Activated naive CD8-positive, alpha-beta T cell treated with anti-CD3 and anti-CD28 coated beads, Interleukin-2, amount 50 U/mL, for 24 hours (primary cell): ENCODE results near the gene ITM2B.
"Not testable (repeated sequence)": the region's sequence is repeated elsewhere in the genome, so short reads cannot be mapped to it uniquely, and the experiment has no call there.

Experiments
- ATAC-seq: fragments of 150-1000 bp; cut with Tn5 transposase; one replicate; pipeline ENCODE4 v1.10.0; 2021
- DNase-seq: peaks from one replicate; pipeline ENCODE4 v3.0.0; 2021
- H3K27ac Mint-ChIP-seq: one replicate; pipeline ENCODE4 v1.8.0; 2021; ENCODE audit warnings: mild to moderate bottlenecking, mixed read lengths
- H3K27me3 Mint-ChIP-seq: one replicate; pipeline ENCODE4 v1.8.0; 2021; ENCODE audit warnings: mixed read lengths
- H3K36me3 Mint-ChIP-seq: one replicate; pipeline ENCODE4 v1.8.0; 2021; ENCODE audit warnings: low read depth, mixed read lengths
- H3K4me1 Mint-ChIP-seq: one replicate; pipeline ENCODE4 v1.8.0; 2021; ENCODE audit warnings: mixed read lengths
- H3K4me3 Mint-ChIP-seq: one replicate; pipeline ENCODE4 v1.8.0; 2021; ENCODE audit warnings: mild to moderate bottlenecking, moderate library complexity, mixed read lengths
- H3K9me3 Mint-ChIP-seq: one replicate; pipeline ENCODE4 v1.8.0; 2021; ENCODE audit warnings: mixed read lengths

The ITM2B gene

DNA sequence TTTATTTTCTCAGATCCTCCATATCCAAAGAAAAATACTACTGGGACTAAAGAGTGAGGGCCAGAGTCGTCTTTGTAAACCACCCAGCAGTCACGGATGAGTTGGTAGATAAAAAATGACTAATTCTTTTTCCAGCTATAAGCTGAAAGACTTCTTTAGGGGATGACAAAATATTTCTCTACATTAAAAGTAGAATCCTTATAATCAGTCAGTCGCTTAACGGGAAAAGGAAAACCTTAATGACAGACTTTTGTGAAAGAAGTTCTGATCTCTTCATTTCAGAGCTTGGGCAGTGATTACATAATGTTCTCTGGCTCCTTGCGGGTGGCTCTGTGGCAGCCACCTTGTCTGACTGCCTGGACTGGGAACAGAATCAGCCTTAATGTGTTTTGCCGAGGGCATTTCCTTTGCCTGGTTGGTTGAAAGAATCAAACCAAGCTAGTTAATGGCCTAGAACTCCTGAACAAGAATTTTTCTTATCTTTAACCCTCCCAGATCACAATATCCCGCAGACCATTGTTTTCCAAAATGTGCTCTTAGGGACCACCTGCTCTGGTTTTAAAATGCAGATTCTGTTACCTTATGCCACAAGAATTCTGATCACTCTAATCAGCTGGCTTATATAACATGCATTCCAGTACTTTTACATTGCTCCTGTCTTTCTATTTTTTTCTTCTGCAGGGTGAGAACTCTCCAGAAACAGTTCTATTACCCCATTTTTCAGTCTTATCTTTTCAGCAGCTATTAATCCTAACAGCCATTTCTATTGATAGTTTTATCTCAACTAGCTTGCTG is 2.5 kb downstream of the ITM2B start:
- Mint-ChIP-seq H3K36me3 (no peaks in the 10 kb centered on the region), H3K4me1 (peaks cover 69% of the 10 kb centered on the region), H3K9me3 (no peaks in the 10 kb centered on the region), H3K27ac (peak overlapping the region; percentile 82), H3K4me3 (peak overlapping the region; percentile 89), H3K27me3 (no peaks in the 10 kb centered on the region)
- DNase-seq (no peak), ATAC-seq (peak; percentile 2)

- DNase-seq (no peak), ATAC-seq (no peak)
- Mint-ChIP-seq H3K9me3 (no peaks in the 10 kb centered on the region), H3K36me3 (no peaks in the 10 kb centered on the region), H3K27me3 (no peaks in the 10 kb centered on the region), H3K4me3 (peak overlapping the region; percentile 89), H3K4me1 (peaks cover 70% of the 10 kb centered on the region), H3K27ac (peak overlapping the region; percentile 32)
Observed at GRCh38 chr13:48236528-48237353, 3.7 kb downstream of the ITM2B start.

- H3K4me3 Mint-ChIP-seq, H3K36me3 Mint-ChIP-seq, H3K27me3 Mint-ChIP-seq, ATAC-seq, H3K27ac Mint-ChIP-seq, H3K9me3 Mint-ChIP-seq, DNase-seq: not testable (repeated sequence)
- peaks cover 81% of the 10 kb centered on the region for H3K4me1 Mint-ChIP-seq
Observed at GRCh38 chr13:48239369-48239768, 6.4 kb downstream of the ITM2B start.

- peaks cover 75% of the 10 kb centered on the region for H3K4me1 Mint-ChIP-seq
- H3K27me3 Mint-ChIP-seq = no peaks in the 10 kb centered on the region
- H3K9me3 Mint-ChIP-seq = no peaks in the 10 kb centered on the region
- H3K36me3 Mint-ChIP-seq = no peaks in the 10 kb centered on the region
- ATAC-seq (no peak), DNase-seq (no peak)
- H3K27ac Mint-ChIP-seq = no peak overlapping the region
- H3K4me3 Mint-ChIP-seq = peak overlapping the region; percentile 38
Observed at GRCh38 chr13:48241651-48242050, 8.6 kb downstream of the ITM2B start.

DNA sequence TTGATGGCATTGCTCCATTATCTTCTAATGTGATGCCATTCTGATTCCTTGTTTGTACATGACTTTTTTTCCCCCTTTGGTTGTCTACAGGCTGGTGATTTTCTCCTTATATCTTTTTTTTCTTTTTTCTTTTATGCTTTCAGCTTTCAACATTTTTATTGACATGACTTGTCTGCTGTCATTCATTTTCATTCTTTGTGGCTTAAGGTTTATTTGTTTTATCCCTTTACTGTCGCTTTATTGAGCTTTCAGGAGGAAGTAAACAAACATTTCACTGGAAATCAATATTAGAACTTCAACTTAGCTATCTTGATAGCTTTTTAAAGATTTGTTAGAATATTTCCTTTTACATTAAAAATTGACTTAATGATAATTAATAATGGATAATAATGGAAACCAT is 9.7 kb downstream of the ITM2B start:
- H3K27me3 Mint-ChIP-seq = no peaks in the 10 kb centered on the region
- no peak for DNase-seq
- no peaks in the 10 kb centered on the region for H3K9me3 Mint-ChIP-seq
- no peak overlapping the region for H3K4me3 Mint-ChIP-seq
- peaks cover 67% of the 10 kb centered on the region for H3K4me1 Mint-ChIP-seq
- no peak for ATAC-seq
- H3K27ac Mint-ChIP-seq = peak overlapping the region; percentile 65
- H3K36me3 Mint-ChIP-seq = no peaks in the 10 kb centered on the region

DNA sequence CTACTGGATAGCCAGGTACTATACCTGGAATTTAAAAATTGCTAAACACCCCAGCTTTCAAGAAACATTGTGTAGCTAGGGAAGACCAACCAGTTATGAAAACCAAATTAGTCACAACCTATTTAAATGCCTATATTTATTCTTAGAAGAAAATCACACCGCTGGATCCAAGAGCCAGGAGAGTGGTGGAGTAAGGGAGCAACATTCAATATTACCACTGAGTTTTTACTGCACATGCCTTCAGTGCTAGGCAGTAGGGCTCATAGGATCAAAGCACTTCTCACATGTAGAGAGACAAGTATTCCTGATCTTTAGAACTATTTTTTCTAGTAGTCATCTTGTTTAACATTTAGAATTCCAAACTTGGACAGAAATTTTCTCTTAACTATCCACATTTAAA is 11.2 kb downstream of the ITM2B start:
- no peak for ATAC-seq
- Mint-ChIP-seq H3K4me3 (no peak overlapping the region), H3K27ac (no peak overlapping the region), H3K9me3 (no peaks in the 10 kb centered on the region), H3K27me3 (no peaks in the 10 kb centered on the region), H3K4me1 (peaks cover 66% of the 10 kb centered on the region), H3K36me3 (peaks cover 3% of the 10 kb centered on the region)
- DNase-seq = no peak

DNA sequence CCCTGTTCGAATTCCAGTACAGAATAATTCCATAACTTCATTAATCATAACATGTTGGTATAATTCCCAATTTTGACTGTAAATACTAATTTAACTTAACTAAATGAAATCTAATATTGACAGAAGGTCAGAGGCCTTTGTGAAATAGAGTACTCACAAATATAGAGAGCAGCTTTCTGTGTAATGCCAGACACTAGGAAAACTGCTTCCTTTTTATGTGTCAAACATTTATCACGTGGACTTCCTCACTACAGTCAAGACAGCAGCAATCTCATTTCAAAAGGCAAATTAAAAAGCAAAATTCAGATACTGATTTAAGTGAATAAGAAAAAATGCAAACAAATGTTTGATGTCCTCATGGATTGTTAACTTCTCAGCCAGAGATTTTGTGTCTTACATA is 13.1 kb downstream of the ITM2B start:
- Mint-ChIP-seq H3K4me1 (peaks cover 70% of the 10 kb centered on the region), H3K9me3 (no peaks in the 10 kb centered on the region), H3K4me3 (no peak overlapping the region), H3K36me3 (peaks cover 9% of the 10 kb centered on the region), H3K27me3 (no peaks in the 10 kb centered on the region), H3K27ac (peak overlapping the region; percentile 42)
- DNase-seq (no peak), ATAC-seq (no peak)

- DNase-seq (no peak), ATAC-seq (peak; percentile 92)
- Mint-ChIP-seq H3K27ac (peak overlapping the region; percentile 73), H3K9me3 (no peaks in the 10 kb centered on the region), H3K27me3 (no peaks in the 10 kb centered on the region), H3K36me3 (peaks cover 18% of the 10 kb centered on the region), H3K4me3 (no peak overlapping the region), H3K4me1 (peaks cover 69% of the 10 kb centered on the region)
Observed at GRCh38 chr13:48249018-48249417, 16.0 kb downstream of the ITM2B start.

DNA sequence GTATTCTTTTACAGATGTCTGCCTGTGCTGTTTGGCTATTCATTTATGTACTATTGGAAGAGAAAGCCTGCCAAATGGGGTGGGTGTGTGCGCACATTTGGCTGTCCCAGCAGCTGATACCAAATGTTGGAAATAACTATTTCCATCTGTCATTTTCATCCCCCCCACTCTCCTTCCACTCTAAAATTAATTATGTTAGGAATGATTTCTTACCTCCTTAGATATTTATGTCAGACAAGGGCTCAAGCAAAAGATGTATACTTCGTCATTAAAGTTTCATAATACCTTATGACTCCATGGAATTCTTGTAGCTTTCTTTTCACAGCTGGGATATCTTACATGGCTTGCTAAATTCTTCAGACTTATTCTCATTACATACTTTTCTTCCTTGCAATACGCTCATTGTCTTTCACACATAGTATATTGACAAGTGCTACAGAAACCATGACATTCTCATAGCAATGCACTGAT is 18.6 kb downstream of the ITM2B start:
- H3K4me1 Mint-ChIP-seq = peaks cover 70% of the 10 kb centered on the region
- no peak overlapping the region for H3K27ac Mint-ChIP-seq
- no peak for DNase-seq
- ATAC-seq = no peak
- H3K36me3 Mint-ChIP-seq = peaks cover 39% of the 10 kb centered on the region
- no peaks in the 10 kb centered on the region for H3K9me3 Mint-ChIP-seq
- H3K4me3 Mint-ChIP-seq = no peak overlapping the region
- no peaks in the 10 kb centered on the region for H3K27me3 Mint-ChIP-seq

DNA sequence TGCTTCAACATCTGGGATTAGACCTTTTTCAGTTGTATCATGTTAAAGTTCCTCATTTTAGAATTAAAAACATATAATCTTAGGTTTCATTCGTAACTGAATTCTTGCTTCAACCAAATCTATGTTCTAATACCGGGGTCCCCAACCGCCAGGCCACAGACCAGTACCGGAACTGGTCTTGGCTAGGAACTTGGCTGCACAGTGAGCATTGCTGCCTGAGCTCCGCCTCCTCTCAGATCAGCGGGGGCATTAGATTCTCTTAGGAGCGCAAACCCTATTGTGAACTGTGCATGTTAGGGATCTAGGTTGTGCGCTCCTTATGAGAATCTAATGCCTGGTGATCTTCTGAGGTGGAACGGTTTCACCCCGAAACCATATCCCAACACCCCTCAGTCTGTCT is 19.2 kb downstream of the ITM2B start:
- no peak overlapping the region for H3K4me3 Mint-ChIP-seq
- H3K9me3 Mint-ChIP-seq = no peaks in the 10 kb centered on the region
- ATAC-seq = no peak
- no peaks in the 10 kb centered on the region for H3K27me3 Mint-ChIP-seq
- H3K4me1 Mint-ChIP-seq = peaks cover 72% of the 10 kb centered on the region
- H3K36me3 Mint-ChIP-seq = peaks cover 40% of the 10 kb centered on the region
- H3K27ac Mint-ChIP-seq = no peak overlapping the region
- no peak for DNase-seq

GRCh38 chr13:48253849-48254248 is 20.8 kb downstream of the ITM2B start:
- Mint-ChIP-seq H3K36me3 (peaks cover 50% of the 10 kb centered on the region), H3K27ac (no peak overlapping the region), H3K4me3 (no peak overlapping the region), H3K4me1 (peaks cover 72% of the 10 kb centered on the region), H3K27me3 (no peaks in the 10 kb centered on the region), H3K9me3 (no peaks in the 10 kb centered on the region)
- DNase-seq (no peak), ATAC-seq (no peak)

GRCh38 chr13:48255090-48255489 is 22.1 kb downstream of the ITM2B start:
- Mint-ChIP-seq H3K27ac (no peak overlapping the region), H3K9me3 (no peaks in the 10 kb centered on the region), H3K27me3 (no peaks in the 10 kb centered on the region), H3K4me1 (peaks cover 73% of the 10 kb centered on the region), H3K36me3 (peaks cover 58% of the 10 kb centered on the region), H3K4me3 (no peak overlapping the region)
- ATAC-seq (no peak), DNase-seq (no peak)

- Mint-ChIP-seq H3K4me1 (peaks cover 71% of the 10 kb centered on the region), H3K9me3 (no peaks in the 10 kb centered on the region), H3K4me3 (no peak overlapping the region), H3K27me3 (no peaks in the 10 kb centered on the region), H3K27ac (peak overlapping the region; percentile 25), H3K36me3 (peaks cover 59% of the 10 kb centered on the region)
- peak; percentile 71 for ATAC-seq
- no peak for DNase-seq
Observed at GRCh38 chr13:48255954-48256353, 22.9 kb downstream of the ITM2B start.

DNA sequence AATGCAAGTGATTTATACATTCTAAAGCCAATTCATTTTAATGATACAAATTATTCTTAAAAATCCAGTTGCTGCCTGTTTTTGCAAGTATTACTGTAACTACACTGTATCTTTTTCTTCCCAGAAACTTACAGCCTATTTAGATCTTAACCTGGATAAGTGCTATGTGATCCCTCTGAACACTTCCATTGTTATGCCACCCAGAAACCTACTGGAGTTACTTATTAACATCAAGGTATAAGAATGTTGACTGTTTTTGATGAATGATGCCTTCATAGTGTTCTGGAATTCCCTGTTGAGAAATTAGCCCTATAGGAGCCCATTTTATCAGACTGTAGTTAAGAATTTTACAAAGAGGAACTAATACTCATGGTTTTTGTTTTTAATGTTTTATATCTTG is 25.0 kb downstream of the ITM2B start:
- DNase-seq = no peak
- H3K27me3 Mint-ChIP-seq = no peaks in the 10 kb centered on the region
- no peak overlapping the region for H3K4me3 Mint-ChIP-seq
- peaks cover 62% of the 10 kb centered on the region for H3K4me1 Mint-ChIP-seq
- ATAC-seq = no peak
- H3K36me3 Mint-ChIP-seq = peaks cover 72% of the 10 kb centered on the region
- peak overlapping the region; percentile 44 for H3K27ac Mint-ChIP-seq
- no peaks in the 10 kb centered on the region for H3K9me3 Mint-ChIP-seq

DNA sequence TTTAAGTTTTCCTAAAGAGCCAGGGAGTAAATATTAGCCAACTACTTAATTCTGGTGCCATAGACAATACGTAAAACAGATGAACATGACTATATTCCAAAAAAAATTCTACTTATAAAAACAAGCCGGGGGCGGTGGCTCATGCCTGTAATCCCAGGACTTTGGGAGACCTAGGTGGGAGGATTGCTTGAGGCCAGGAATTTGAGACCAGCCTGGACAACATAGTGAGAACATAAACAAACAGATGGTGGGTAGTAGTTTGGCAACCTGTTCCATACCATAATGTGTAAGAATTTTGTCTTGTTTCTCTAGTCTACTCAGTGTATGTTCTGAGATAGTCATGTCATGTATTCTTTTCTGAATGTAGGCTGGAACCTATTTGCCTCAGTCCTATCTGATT is 25.4 kb downstream of the ITM2B start:
- Mint-ChIP-seq H3K4me3 (no peak overlapping the region), H3K27ac (peak overlapping the region; percentile 44), H3K27me3 (no peaks in the 10 kb centered on the region), H3K36me3 (peaks cover 75% of the 10 kb centered on the region), H3K9me3 (no peaks in the 10 kb centered on the region), H3K4me1 (peaks cover 66% of the 10 kb centered on the region)
- ATAC-seq = no peak
- no peak for DNase-seq
